GM23248 (cell line): ENCODE measurements around the gene BMP2K.

ENCODE experiments used
- EZH2 ChIP-seq: fragments of 200-600 bp; sonication (generic); IDR thresholded peaks from 2 replicates; pipeline ENCODE4 v1.6.1; 2018; ENCODE audit warnings: antibody characterized with exemption, mild to moderate bottlenecking; ENCODE audit not compliant: insufficient read depth, poor library complexity, severe bottlenecking
- EZH2phosphoT487 ChIP-seq: fragments of 200-600 bp; sonication (generic); IDR thresholded peaks from 2 replicates; pipeline ENCODE4 v1.6.1; 2018; ENCODE audit warnings: antibody characterized with exemption, moderate library complexity, mild to moderate bottlenecking, low read depth; ENCODE audit not compliant: insufficient read depth

DNA sequence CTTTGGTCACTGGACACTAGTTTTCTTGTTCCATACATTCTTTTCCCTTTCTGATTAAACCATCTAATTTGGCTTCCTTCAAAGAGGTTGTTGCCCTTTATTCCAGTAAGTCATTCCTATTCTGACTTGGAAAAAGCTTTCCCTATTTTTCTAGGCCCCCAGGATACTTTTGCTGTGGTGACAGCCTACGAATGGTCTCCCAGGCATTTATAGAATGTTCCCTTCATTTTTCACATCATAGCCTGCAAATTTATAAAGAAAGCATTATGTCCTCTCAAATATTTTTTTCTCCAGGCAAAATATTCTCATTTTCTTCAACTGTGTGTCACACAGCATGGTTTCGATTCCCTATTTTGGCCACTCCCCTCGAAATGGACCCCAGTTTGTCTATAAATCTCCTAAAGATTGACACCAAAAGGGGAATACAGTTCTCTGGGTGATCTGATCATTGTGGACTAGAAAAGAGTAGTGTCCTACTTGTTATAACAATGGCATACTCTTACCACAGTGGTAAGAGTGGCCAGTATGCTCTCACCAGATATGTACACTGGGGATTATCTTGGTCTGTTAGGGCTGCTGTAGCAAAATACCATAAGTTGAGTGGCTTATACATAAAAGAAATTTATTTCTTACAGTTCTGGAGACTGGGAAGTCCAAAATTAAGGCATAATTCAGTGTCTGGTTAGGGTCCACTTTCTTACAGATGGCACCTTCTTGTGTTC lies 41.5 kb upstream of the BMP2K start:
- TF ChIP-seq EZH2, result no peak
- TF ChIP-seq EZH2phosphoT487, result no peak
